ENCODE data around the gene RAX.

- TF ChIP-seq CTCF (IDR thresholded peaks at IDR 0.05; ENCODE audit: borderline replicate concordance, extremely low read depth, low read length, poor library complexity, severe bottlenecking) (no peak), EZH2 (IDR thresholded peaks at IDR 0.05; ENCODE audit: borderline replicate concordance, low read depth, low read length, severe bottlenecking) (no peak)
Observed at GRCh38 chr18:59311631-59312030, 38.4 kb upstream of the RAX start.

Measured in DND-41 (cell line).